Measurements from ENCODE around the gene ADCY3.

The ADCY3 gene

GRCh38 chr2:24926220-24926601, 6.2 kb upstream of the ADCY3 start:
- no peak for TF ChIP-seq POLR2AphosphoS5 (IDR thresholded peaks at IDR 0.05; ENCODE audit: low read depth, low read length)
- no peak for TF ChIP-seq FOXP2 (optimal IDR thresholded peaks at IDR 0.05; ENCODE audit: borderline replicate concordance, extremely low read depth, extremely low read length, insufficient read depth)
- TF ChIP-seq TAF1 (IDR thresholded peaks at IDR 0.05; ENCODE audit: borderline replicate concordance, insufficient read depth, low read length): no peak
- no peak for TF ChIP-seq SIN3A (IDR thresholded peaks at IDR 0.05; ENCODE audit: borderline replicate concordance, insufficient read depth, low read length)
- no peak for TF ChIP-seq REST (IDR thresholded peaks at IDR 0.05; ENCODE audit: insufficient read depth in 1 of 2, low read depth in 2 of 2, low read length in 2 of 2)

- TF ChIP-seq FOXP2 (optimal IDR thresholded peaks at IDR 0.05; ENCODE audit: borderline replicate concordance, extremely low read depth, extremely low read length, insufficient read depth) (no peak), POLR2AphosphoS5 (IDR thresholded peaks at IDR 0.05; ENCODE audit: low read depth, low read length) (no peak), SIN3A (IDR thresholded peaks at IDR 0.05; ENCODE audit: borderline replicate concordance, insufficient read depth, low read length) (no peak), TAF1 (IDR thresholded peaks at IDR 0.05; ENCODE audit: borderline replicate concordance, insufficient read depth, low read length) (no peak), REST (IDR thresholded peaks at IDR 0.05; ENCODE audit: insufficient read depth in 1 of 2, low read depth in 2 of 2, low read length in 2 of 2) (no peak)
These were observed 5.8 kb upstream of the ADCY3 start for GRCh38 chr2:24925815-24926214.

- TF ChIP-seq FOXP2 (optimal IDR thresholded peaks at IDR 0.05; ENCODE audit: borderline replicate concordance, extremely low read depth, extremely low read length, insufficient read depth) (no peak), TAF1 (IDR thresholded peaks at IDR 0.05; ENCODE audit: borderline replicate concordance, insufficient read depth, low read length) (no peak), POLR2AphosphoS5 (IDR thresholded peaks at IDR 0.05; ENCODE audit: low read depth, low read length) (no peak), SIN3A (IDR thresholded peaks at IDR 0.05; ENCODE audit: borderline replicate concordance, insufficient read depth, low read length) (no peak), REST (IDR thresholded peaks at IDR 0.05; ENCODE audit: insufficient read depth in 1 of 2, low read depth in 2 of 2, low read length in 2 of 2) (no peak)
These were observed 4.7 kb upstream of the ADCY3 start for GRCh38 chr2:24924732-24925131.

- TF ChIP-seq FOXP2 (optimal IDR thresholded peaks at IDR 0.05; ENCODE audit: borderline replicate concordance, extremely low read depth, extremely low read length, insufficient read depth): no peak
These were observed 4.2 kb upstream of the ADCY3 start for GRCh38 chr2:24924266-24924665.

DNA sequence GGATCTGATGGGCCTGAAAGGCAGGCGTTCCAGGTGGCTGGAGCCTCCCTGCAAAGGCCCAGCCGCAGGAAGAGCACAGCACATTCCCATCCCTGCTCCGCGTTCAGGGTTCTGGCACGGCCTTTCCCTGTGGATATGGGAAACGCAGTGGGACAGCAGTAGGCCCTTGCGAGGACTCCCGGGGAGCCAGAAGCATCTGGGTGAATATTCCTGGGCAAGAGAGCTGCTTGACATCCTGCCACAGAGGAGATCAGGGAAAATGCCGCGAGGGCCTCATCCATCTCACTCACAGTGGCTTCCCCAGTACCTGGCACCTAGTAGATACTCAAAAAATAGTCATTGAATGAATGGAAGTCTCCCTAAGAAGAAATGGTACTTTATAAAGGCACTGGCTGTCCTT, 3.1 kb upstream of the ADCY3 start:
- TF ChIP-seq FOXP2 (optimal IDR thresholded peaks at IDR 0.05; ENCODE audit: borderline replicate concordance, extremely low read depth, extremely low read length, insufficient read depth) (no peak), TAF1 (IDR thresholded peaks at IDR 0.05; ENCODE audit: borderline replicate concordance, insufficient read depth, low read length) (no peak), REST (IDR thresholded peaks at IDR 0.05; ENCODE audit: insufficient read depth in 1 of 2, low read depth in 2 of 2, low read length in 2 of 2) (no peak), POLR2AphosphoS5 (IDR thresholded peaks at IDR 0.05; ENCODE audit: low read depth, low read length) (no peak), SIN3A (IDR thresholded peaks at IDR 0.05; ENCODE audit: borderline replicate concordance, insufficient read depth, low read length) (no peak)
